Fibroblast of mammary gland (primary cell): ENCODE data around the gene STPG1.
A peak's percentile ranks its signal among the peaks of the same experiment; 100 is the strongest.

ENCODE experiments used
- DNase-seq: peaks from one replicate; pipeline ENCODE4 v3.0.0-alpha.2; 2010; ENCODE audit warnings: low read depth
- H3K4me3 ChIP-seq: 2 replicates; pipeline ENCODE4 v1.5.1; 2011; ENCODE audit warnings: low read depth, mild to moderate bottlenecking, low read length, moderate library complexity; ENCODE audit not compliant: control insufficient read depth
- TF ChIP-seq, protein P1 (sequence below): conservative IDR thresholded peaks from 2 replicates; pipeline ENCODE4 v1.5.1; 2011; ENCODE audit warnings: low read depth, low read length, inconsistent platforms; ENCODE audit not compliant: control insufficient read depth, insufficient read depth

Gene STPG1

GRCh38 chr1:24360681-24361080 is 52.9 kb downstream of the STPG1 start:
- TF ChIP-seq, protein P1, sequence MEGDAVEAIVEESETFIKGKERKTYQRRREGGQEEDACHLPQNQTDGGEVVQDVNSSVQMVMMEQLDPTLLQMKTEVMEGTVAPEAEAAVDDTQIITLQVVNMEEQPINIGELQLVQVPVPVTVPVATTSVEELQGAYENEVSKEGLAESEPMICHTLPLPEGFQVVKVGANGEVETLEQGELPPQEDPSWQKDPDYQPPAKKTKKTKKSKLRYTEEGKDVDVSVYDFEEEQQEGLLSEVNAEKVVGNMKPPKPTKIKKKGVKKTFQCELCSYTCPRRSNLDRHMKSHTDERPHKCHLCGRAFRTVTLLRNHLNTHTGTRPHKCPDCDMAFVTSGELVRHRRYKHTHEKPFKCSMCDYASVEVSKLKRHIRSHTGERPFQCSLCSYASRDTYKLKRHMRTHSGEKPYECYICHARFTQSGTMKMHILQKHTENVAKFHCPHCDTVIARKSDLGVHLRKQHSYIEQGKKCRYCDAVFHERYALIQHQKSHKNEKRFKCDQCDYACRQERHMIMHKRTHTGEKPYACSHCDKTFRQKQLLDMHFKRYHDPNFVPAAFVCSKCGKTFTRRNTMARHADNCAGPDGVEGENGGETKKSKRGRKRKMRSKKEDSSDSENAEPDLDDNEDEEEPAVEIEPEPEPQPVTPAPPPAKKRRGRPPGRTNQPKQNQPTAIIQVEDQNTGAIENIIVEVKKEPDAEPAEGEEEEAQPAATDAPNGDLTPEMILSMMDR, result no peak
- no peak overlapping the region for H3K4me3 ChIP-seq
- DNase-seq, result no peak

- no peak overlapping the region for H3K4me3 ChIP-seq
- TF ChIP-seq, protein P1, result no peak
- DNase-seq, result no peak
Measured at GRCh38 chr1:24357038-24357437, 56.5 kb downstream of the STPG1 start.

DNA sequence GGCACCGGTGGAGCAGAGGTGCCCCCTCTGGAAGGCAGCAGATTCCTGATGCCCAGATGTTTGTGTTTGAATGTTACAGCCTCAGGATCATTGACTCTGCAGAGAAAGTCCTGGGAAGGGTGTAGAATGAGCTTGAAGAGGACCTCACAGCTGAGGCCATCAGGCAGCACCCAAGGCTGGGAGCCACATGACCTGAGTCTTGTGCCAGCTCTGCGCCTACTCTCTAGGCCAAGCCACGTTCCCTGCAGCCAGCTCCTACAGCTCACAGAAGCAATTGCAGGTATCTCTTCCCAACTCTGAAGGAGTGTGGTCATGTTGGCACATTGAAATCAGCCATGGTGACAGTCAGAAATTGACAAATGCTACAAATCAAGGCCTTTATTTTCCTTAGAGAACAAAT is 58.1 kb downstream of the STPG1 start:
- DNase-seq, result no peak
- H3K4me3 ChIP-seq, result no peak overlapping the region
- TF ChIP-seq, protein P1, result no peak

DNA sequence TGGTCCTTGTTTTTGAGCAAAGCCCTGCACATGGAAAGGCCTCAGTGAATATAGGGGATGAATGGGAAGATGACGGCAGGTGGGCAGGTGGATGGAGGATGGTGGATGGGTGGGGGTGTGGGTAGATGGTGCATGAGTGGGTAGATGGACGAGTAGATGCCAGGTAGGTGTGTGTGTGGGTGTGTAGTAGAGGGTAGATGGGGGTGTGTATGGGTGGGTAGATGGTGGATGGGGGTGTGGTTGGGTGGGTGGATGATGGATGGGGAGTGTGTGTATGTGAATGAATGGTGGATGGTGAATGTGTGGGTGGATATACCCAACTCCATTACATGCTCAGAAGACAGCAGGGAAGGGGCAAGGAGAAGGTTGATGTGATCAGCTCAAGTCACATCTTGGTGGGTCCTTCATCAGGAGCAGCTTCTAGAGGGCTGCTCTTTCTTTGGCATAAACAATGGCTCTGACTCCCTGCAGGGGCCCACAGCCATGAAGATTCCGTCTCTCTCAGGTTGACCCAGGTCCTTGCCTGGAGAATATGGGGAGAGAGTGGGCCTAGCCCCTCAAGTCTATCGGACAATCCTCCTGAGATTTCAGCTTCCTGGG is 60.2 kb downstream of the STPG1 start:
- H3K4me3 ChIP-seq, result no peak overlapping the region
- TF ChIP-seq, protein P1, result no peak
- DNase-seq, result no peak

GRCh38 chr1:24351918-24352627 is 61.5 kb downstream of the STPG1 start:
- TF ChIP-seq, protein P1, result no peak
- no peak overlapping the region for H3K4me3 ChIP-seq
- DNase-seq, result peak; percentile 70

- no peak overlapping the region for H3K4me3 ChIP-seq
- TF ChIP-seq, protein P1, result no peak
- DNase-seq, result no peak
Measured at GRCh38 chr1:24351247-24351646, 62.3 kb downstream of the STPG1 start.

DNA sequence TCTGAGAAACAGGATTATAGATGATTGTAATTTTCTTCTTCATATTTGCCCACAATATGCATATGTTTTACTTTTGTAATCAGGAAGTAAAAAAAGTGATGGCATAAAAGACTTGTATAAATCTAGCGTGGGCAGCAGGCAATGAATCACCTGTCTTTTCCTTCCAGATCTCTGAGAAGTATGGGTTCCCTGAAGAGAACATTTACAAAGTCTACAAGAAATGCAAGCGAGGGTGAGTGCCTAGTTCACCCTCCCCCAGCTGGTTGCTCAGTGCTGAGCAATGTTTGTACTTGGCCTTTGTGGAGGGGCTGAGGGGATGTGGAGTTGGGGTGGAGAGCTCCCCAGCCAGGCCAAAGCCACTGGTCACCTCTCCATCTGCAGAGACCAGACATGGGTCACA is 63.7 kb downstream of the STPG1 start:
- peak; percentile 28 for DNase-seq
- TF ChIP-seq, protein P1, result no peak
- H3K4me3 ChIP-seq, result no peak overlapping the region
